CD4-positive, alpha-beta memory T cell (primary cell): ENCODE results near the gene KSR1. TPM values are rescaled to one million over a fixed set of nuclear protein-coding genes. Genes with fewer than 3 reads are reported as not detected.
"Not testable (repeated sequence)": the region's sequence is repeated elsewhere in the genome, so short reads cannot be mapped to it uniquely, and the experiment has no call there.

ENCODE experiments used
- CTCF ChIA-PET: fragments of 350-600 bp; sonication (Branson Sonifier 250); formaldehyde crosslinking; loops from one replicate; lab custom pipeline; 2021; ENCODE audit warnings: inconsistent platforms; ENCODE audit not compliant: partially characterized antibody; lab: Charles Lee
- POLR2A ChIA-PET: fragments of 350-600 bp; sonication (Branson Sonifier 250); formaldehyde crosslinking; loops from one replicate; lab custom pipeline; 2021; ENCODE audit not compliant: partially characterized antibody; lab: Charles Lee
- DNase-seq, 5 donors: peaks; one replicate each; pipeline versions ENCODE4 v3.0.0 to v3.0.0-alpha.2; 2020 to 2022; ENCODE audit warnings: mixed read lengths in 1 of 5
- H3K27ac ChIP-seq: one replicate; pipeline ENCODE4 v1.7.0; 2013; ENCODE audit warnings: low read depth, low read length
- H3K27me3 ChIP-seq: 2 replicates; pipeline ENCODE4 v1.7.0; 2013; ENCODE audit warnings: mild to moderate bottlenecking, low read length, moderate library complexity; ENCODE audit not compliant: insufficient read depth
- H3K36me3 ChIP-seq: 2 replicates; pipeline ENCODE4 v1.7.0; 2013; ENCODE audit warnings: mild to moderate bottlenecking, low read length, moderate library complexity; ENCODE audit not compliant: insufficient read depth
- H3K4me1 ChIP-seq: 2 replicates; pipeline ENCODE4 v1.7.0; 2013; ENCODE audit warnings: mild to moderate bottlenecking, low read length, moderate library complexity; ENCODE audit not compliant: insufficient read depth
- H3K4me3 ChIP-seq, 2 donors: one replicate each; pipeline ENCODE4 v1.7.0; 2013; ENCODE audit warnings: low read length in 2 of 2, mild to moderate bottlenecking in 1 of 2
- H3K9me3 ChIP-seq, 2 donors: one replicate each; pipeline ENCODE4 v1.7.0; 2013; ENCODE audit warnings: low read length in 2 of 2, control low read depth in 1 of 2; ENCODE audit not compliant: control insufficient read depth in 1 of 2
- H3K27ac Mint-ChIP-seq, 7 donors: one replicate each; pipeline ENCODE4 v1.8.0; 2020 to 2021; ENCODE audit warnings: mixed read lengths in 7 of 7, mild to moderate bottlenecking in 6 of 7, inconsistent platforms in 3 of 7, moderate library complexity in 3 of 7
- H3K27me3 Mint-ChIP-seq, 2 donors: one replicate each; pipeline ENCODE4 v1.8.0; 2020 to 2021; ENCODE audit warnings: mixed read lengths in 2 of 2
- H3K36me3 Mint-ChIP-seq, 2 donors: one replicate each; pipeline ENCODE4 v1.8.0; 2020 to 2021; ENCODE audit warnings: mixed read lengths in 2 of 2, inconsistent platforms in 1 of 2, mild to moderate bottlenecking in 1 of 2
- H3K4me1 Mint-ChIP-seq, 4 donors: one replicate each; pipeline ENCODE4 v1.8.0; 2020 to 2021; ENCODE audit warnings: mixed read lengths in 4 of 4, mild to moderate bottlenecking in 1 of 4
- H3K4me3 Mint-ChIP-seq, 8 donors: one replicate each; pipeline ENCODE4 v1.8.0; 2020 to 2021; ENCODE audit warnings: mixed read lengths in 8 of 8, mild to moderate bottlenecking in 7 of 8, moderate library complexity in 6 of 8, inconsistent platforms in 3 of 8
- H3K9me3 Mint-ChIP-seq, 8 donors: one replicate each; pipeline ENCODE4 v1.8.0; 2020 to 2021; ENCODE audit warnings: mixed read lengths in 8 of 8, mild to moderate bottlenecking in 5 of 8, inconsistent platforms in 3 of 8, moderate library complexity in 1 of 8
- intact Hi-C: fragments of 100-400 bp; cut with micrococcal nuclease; formaldehyde crosslinking; loops from one replicate; pipeline ENCODE4 v1.15.1; 2023
- polyA plus RNA-seq, 2 donors: library from polyadenylated mRNA; unstranded; fragments of 300-500 nt; fragmentation: Illumina TruSeq; gene quantifications; one replicate each; pipeline ENCODE4 v1.2.3, GENCODE V29; 2021
- total RNA-seq, 2 experiments: library from RNA; stranded (reverse); gene quantifications; one replicate each; pipeline ENCODE4 v1.2.3, GENCODE V29; 2021

Gene KSR1
- total and polyA plus RNA-seq, 4 experiments from 2014 or later: 0.77 to 40.0 (median 18.7) TPM

DNA sequence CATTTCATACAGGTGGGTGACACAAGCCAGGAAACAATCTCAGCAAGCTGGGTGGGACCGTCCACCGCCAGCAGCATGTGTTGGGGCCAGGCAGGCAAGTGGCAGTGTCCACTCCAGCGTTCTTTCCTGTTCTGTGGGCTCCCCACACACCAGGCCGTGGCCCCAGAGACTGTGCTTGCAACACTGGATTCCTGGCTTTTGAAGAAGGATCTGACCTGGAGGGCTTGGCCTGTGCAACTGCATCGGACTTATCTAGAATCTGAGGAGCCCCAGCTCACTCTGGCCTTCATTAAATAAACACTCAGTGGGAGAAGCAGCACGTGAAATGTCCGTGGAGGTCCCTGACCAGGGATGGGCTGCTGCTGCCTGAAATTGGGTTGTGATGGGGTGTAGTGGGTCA is 3.2 kb downstream of the KSR1 start:
- peak overlapping the region in 2 of 7 donors; percentile 22 to 59 for H3K27ac Mint-ChIP-seq
- no peaks in the 10 kb centered on the region for H3K9me3 Mint-ChIP-seq
- H3K4me1 ChIP-seq: peaks cover 31% of the 10 kb centered on the region
- no peaks in the 10 kb centered on the region for H3K27me3 ChIP-seq
- no peak for DNase-seq
- intact Hi-C loops: loop anchor here (5.0 kb wide), 1 partner anchor 167 kb away; the partner anchor contains the start of gene WSB1
- H3K36me3 ChIP-seq: no peaks in the 10 kb centered on the region
- H3K36me3 Mint-ChIP-seq: peaks cover 3 to 8% of the 10 kb centered on the region in 2 donors
- H3K4me1 Mint-ChIP-seq: peaks cover 29 to 56% (median 43%) of the 10 kb centered on the region in 4 donors
- H3K4me3 Mint-ChIP-seq: peak overlapping the region in 2 of 8 donors; percentile 57 to 60
- ChIA-PET CTCF (interaction anchor here (2.9 kb wide), 1 partner anchor 141 kb away, joined by 16 read pairs; no protein-coding TSS in a partner anchor), POLR2A (interaction anchor here (1.3 to 1.4 kb wide), 2 partner anchors 12 to 15 kb away, joined by 3 to 7 read pairs; no protein-coding TSS in a partner anchor)
- no peak overlapping the region for H3K4me3 ChIP-seq
- no peaks in the 10 kb centered on the region for H3K27me3 Mint-ChIP-seq
- H3K27ac ChIP-seq: no peak overlapping the region
- H3K9me3 ChIP-seq: no peaks in the 10 kb centered on the region

DNA sequence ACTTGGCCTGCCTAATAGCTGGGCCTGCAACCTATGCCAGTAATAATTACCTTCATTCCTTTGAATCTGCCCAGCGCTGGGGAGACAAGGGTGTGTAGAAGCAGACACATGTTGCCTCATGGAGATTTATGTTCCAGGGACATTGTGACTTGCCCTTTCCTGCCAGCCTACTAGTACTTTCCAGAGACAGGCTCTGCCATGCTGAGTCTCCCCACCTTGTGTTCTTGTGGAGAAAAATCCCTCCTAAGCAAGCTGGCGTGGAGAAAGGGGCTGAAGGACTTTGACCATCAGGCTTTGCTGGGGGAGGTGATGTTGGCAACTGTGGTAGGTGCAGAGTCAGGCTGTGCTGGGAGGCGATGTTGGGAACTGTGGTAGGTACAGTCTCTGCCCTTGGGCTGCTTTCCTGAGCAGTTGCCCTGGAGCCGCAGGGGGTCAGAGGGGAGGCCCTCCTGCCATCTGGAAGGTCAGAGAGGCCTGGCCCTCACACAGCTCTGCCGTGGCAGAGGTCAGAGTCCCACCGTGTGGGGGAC is 4.0 kb downstream of the KSR1 start:
- ChIA-PET POLR2A (interaction anchor here (1.3 to 1.4 kb wide), 2 partner anchors 11 to 14 kb away, joined by 3 to 7 read pairs; no protein-coding TSS in a partner anchor), CTCF (interaction anchor here (2.9 kb wide), 1 partner anchor 141 kb away, joined by 16 read pairs; no protein-coding TSS in a partner anchor)
- H3K4me1 ChIP-seq: peaks cover 31% of the 10 kb centered on the region
- H3K27ac ChIP-seq: no peak overlapping the region
- Mint-ChIP-seq H3K27me3 (no peaks in the 10 kb centered on the region), H3K4me1 (peaks cover 25 to 56% (median 40%) of the 10 kb centered on the region in 4 donors), H3K27ac (no peak overlapping the region), H3K4me3 (peak overlapping the region in 1 of 8 donors; percentile 21), H3K9me3 (no peaks in the 10 kb centered on the region), H3K36me3 (peaks cover 3 to 8% of the 10 kb centered on the region in 2 donors)
- H3K4me3 ChIP-seq: no peak overlapping the region
- intact Hi-C loops: no loop called here
- DNase-seq: no peak
- no peaks in the 10 kb centered on the region for H3K27me3 ChIP-seq
- no peaks in the 10 kb centered on the region for H3K9me3 ChIP-seq
- no peaks in the 10 kb centered on the region for H3K36me3 ChIP-seq

DNA sequence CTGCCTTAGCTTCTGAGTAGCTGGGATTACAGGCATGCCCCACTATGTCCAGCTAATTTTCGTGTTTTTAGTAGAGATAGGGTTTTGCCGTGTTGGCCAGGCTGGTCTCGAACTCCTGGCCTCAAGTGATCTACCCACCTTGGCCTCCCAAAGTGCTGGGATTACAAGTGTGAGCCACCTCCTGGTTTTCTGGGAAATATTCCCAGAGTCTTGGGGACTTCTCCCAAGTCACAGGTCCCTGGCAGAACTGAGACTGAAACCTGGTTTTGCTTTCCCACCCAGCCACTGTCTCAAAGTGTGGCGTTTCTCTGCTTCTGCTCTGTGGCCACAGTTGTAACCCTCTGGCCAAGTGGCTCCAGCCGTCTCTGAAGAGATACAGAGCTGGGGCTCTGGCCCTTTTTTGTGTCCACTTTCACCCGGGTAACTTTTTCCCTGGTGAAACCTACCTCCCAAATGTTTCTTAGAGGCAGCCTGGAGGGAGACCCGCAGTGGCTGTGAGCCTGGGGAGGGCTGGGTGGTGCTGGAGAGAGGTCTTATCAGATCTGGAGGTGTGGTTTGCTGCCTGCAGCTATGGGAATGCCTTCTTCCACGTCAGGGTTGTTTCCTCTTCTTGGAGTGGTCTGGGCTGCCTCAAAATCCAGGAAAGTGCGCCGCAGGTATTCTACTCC is 5.1 kb downstream of the KSR1 start:
- Mint-ChIP-seq H3K36me3 (peaks cover 3 to 8% of the 10 kb centered on the region in 2 donors), H3K27ac (no peak overlapping the region), H3K4me1 (peaks cover 25 to 55% (median 40%) of the 10 kb centered on the region in 4 donors), H3K9me3 (no peaks in the 10 kb centered on the region), H3K4me3 (no peak overlapping the region), H3K27me3 (no peaks in the 10 kb centered on the region)
- intact Hi-C loops: no loop called here
- ChIA-PET CTCF (no interaction called here), POLR2A (no interaction called here)
- Histone ChIP-seq H3K9me3 (no peaks in the 10 kb centered on the region), H3K27me3 (no peaks in the 10 kb centered on the region), H3K27ac (no peak overlapping the region), H3K36me3 (no peaks in the 10 kb centered on the region), H3K4me1 (peaks cover 37% of the 10 kb centered on the region), H3K4me3 (no peak overlapping the region)
- no peak for DNase-seq

DNA sequence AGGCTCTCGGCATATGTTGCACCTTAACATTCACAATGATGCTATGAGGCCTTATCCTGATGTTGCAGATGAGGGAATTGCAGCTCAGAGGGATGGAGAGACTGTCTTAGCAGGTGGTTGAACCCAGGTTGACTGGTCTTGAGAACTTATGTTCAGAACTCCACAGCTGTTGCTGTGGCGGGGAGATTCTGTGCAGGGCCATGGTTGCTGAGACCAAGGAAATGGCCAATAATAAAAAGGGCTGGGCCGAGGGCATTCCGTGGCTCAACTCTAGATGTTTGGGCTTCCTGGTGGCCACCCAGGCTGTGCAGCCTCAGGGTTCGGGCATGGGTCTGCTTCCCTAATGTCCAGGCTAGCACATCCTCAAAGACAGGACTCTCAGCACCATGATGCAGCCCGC is 5.9 kb downstream of the KSR1 start:
- DNase-seq: no peak
- peaks cover 3 to 8% of the 10 kb centered on the region in 2 donors for H3K36me3 Mint-ChIP-seq
- POLR2A ChIA-PET: no interaction called here
- no peaks in the 10 kb centered on the region for H3K36me3 ChIP-seq
- no peak overlapping the region for H3K27ac ChIP-seq
- no peak overlapping the region for H3K4me3 ChIP-seq
- intact Hi-C loops: no loop called here
- H3K27ac Mint-ChIP-seq: no peak overlapping the region
- CTCF ChIA-PET: no interaction called here
- no peaks in the 10 kb centered on the region for H3K27me3 Mint-ChIP-seq
- H3K4me3 Mint-ChIP-seq: no peak overlapping the region
- peaks cover 45% of the 10 kb centered on the region for H3K4me1 ChIP-seq
- no peaks in the 10 kb centered on the region for H3K27me3 ChIP-seq
- no peaks in the 10 kb centered on the region for H3K9me3 ChIP-seq
- no peaks in the 10 kb centered on the region for H3K9me3 Mint-ChIP-seq
- H3K4me1 Mint-ChIP-seq: peaks cover 32 to 61% (median 46%) of the 10 kb centered on the region in 4 donors

DNA sequence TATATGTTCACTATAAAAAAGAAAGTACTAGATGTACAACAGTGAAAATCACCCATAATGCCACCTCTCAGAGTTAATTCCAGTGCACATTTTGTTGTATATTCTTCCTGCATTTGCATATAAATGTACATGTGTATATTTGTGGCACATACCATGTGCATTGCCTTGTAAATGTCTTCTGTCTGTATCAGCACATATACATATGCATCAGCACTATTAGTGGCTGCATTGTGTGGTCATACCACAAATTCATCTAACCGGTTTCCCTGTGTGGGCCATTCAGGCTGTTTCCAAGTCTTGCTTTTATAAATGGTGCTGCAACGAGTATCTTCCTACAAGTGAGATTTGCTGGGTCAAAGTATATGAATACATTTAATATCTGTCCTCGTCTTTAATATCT is 6.5 kb downstream of the KSR1 start:
- intact Hi-C loops: no loop called here
- Mint-ChIP-seq H3K4me1 (peaks cover 31 to 61% (median 45%) of the 10 kb centered on the region in 4 donors), H3K4me3 (no peak overlapping the region), H3K27me3 (no peaks in the 10 kb centered on the region), H3K36me3 (peaks cover 3% of the 10 kb centered on the region in 2 donors), H3K27ac (no peak overlapping the region), H3K9me3 (no peaks in the 10 kb centered on the region)
- Histone ChIP-seq H3K36me3 (no peaks in the 10 kb centered on the region), H3K4me3 (no peak overlapping the region), H3K27me3 (no peaks in the 10 kb centered on the region), H3K27ac (no peak overlapping the region), H3K4me1 (peaks cover 44% of the 10 kb centered on the region), H3K9me3 (no peaks in the 10 kb centered on the region)
- POLR2A ChIA-PET: no interaction called here
- DNase-seq: no peak
- CTCF ChIA-PET: no interaction called here

DNA sequence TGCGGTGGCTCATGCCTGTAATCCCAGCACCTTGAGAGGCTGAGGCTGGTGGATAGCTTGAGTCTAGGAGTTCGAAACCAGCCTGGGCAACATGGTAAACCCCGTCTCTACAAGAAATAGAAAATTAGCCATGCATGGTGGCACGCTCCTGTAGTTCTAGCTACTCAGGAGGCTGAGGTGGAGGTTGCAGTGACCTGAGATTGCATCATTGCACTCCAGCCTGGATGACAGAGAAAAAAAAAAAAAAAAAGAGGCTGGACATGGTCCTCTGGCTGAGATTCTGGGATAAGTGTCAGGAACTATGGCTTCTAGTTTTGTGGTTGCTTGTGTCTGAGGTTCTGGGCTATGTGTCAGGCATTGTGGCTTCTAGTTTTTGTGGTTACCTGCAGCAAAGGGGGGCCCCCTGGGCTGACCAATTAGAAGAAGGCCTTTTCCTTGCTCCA is 7.0 kb downstream of the KSR1 start:
- Mint-ChIP-seq H3K4me3 (no peak overlapping the region), H3K9me3 (no peaks in the 10 kb centered on the region), H3K4me1 (peaks cover 30 to 56% (median 41%) of the 10 kb centered on the region in 4 donors), H3K27me3 (no peaks in the 10 kb centered on the region), H3K27ac (peak overlapping the region in 2 of 7 donors; percentile 9 to 53), H3K36me3 (peaks cover 3% of the 10 kb centered on the region in 2 donors)
- H3K27ac ChIP-seq: no peak overlapping the region
- DNase-seq: no peak
- H3K4me1 ChIP-seq: peaks cover 39% of the 10 kb centered on the region
- no peak overlapping the region for H3K4me3 ChIP-seq
- POLR2A ChIA-PET: no interaction called here
- CTCF ChIA-PET: no interaction called here
- no peaks in the 10 kb centered on the region for H3K9me3 ChIP-seq
- intact Hi-C loops: no loop called here
- no peaks in the 10 kb centered on the region for H3K27me3 ChIP-seq
- no peaks in the 10 kb centered on the region for H3K36me3 ChIP-seq

DNA sequence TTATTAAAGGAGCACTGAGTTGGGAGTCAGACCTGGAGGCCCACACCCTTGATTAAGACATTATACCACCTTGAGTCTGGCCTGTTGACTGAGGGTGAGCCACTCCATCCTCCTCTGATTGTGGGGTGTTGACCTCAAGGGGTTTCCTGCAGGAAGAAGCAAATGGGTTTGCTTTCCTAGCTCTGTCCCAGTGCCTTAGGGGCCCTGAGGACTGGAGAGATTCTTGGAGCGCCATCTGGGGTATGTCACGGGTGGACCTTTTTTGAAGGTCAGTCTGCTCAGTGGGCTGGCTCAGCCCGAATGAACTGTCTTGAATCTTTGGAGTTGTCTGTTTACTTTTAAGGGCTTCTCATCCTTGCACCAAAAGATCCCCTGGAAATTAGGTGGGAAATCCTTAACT is 7.8 kb downstream of the KSR1 start:
- Mint-ChIP-seq H3K27ac (peak overlapping the region in 1 of 7 donors; percentile 4), H3K4me1 (peaks cover 31 to 55% (median 41%) of the 10 kb centered on the region in 4 donors)
- H3K27ac ChIP-seq, H3K36me3 ChIP-seq, intact Hi-C loops, H3K27me3 Mint-ChIP-seq, H3K36me3 Mint-ChIP-seq, H3K27me3 ChIP-seq, H3K4me3 Mint-ChIP-seq, DNase-seq, H3K9me3 ChIP-seq, H3K9me3 Mint-ChIP-seq, POLR2A ChIA-PET, H3K4me3 ChIP-seq: not testable (repeated sequence)
- CTCF ChIA-PET: interaction anchor here (1.9 kb wide), 1 partner anchor 8 kb away, joined by 8 read pairs; the partner anchor contains the start of gene KSR1
- H3K4me1 ChIP-seq: peaks cover 39% of the 10 kb centered on the region
